CD14-positive monocyte (primary cell): ENCODE measurements around the gene SLC8A2. TPM values are rescaled to one million over a fixed set of nuclear protein-coding genes. Genes with fewer than 3 reads are reported as not detected.
"Not testable (repeated sequence)": the region's sequence is repeated elsewhere in the genome, so short reads cannot be mapped to it uniquely, and the experiment has no call there.

Experiments used
- DNase-seq, 3 donors: peaks; one replicate each; pipeline ENCODE4 v3.0.0-alpha.2; 2011 to 2022
- H2AFZ ChIP-seq: 2 replicates; pipeline ENCODE4 v1.6.0; 2012; ENCODE audit warnings: mild to moderate bottlenecking, low read depth, low read length, inconsistent platforms; ENCODE audit not compliant: insufficient read depth, poor library complexity, severe bottlenecking
- H3K27ac ChIP-seq, 2 donors: 1 replicate in 1 of 2; 2 replicates in 1 of 2; pipeline ENCODE4 v1.5.1; 2012 to 2013; ENCODE audit warnings: low read length in 2 of 2, control low read depth in 1 of 2, inconsistent platforms in 1 of 2, low read depth in 1 of 2, mild to moderate bottlenecking in 1 of 2
- H3K27me3 ChIP-seq, 2 donors: one replicate each; pipeline versions ENCODE4 v1.6.0 to v1.6.1; 2011 to 2013; ENCODE audit warnings: low read length in 2 of 2; ENCODE audit not compliant: control insufficient read depth in 2 of 2, insufficient read depth in 2 of 2
- H3K36me3 ChIP-seq, 2 donors: replicated peaks in 1 of 2; 1 replicate in 1 of 2; 2 replicates in 1 of 2; pipeline versions ENCODE4 v1.5.1 to v1.6.1; 2012 to 2013; ENCODE audit warnings: low read length in 2 of 2, control low read depth in 1 of 2, inconsistent platforms in 1 of 2, mild to moderate bottlenecking in 1 of 2; ENCODE audit not compliant: insufficient read depth in 2 of 2, control insufficient read depth in 1 of 2
- H3K4me1 ChIP-seq, 2 donors: 1 replicate in 1 of 2; 2 replicates in 1 of 2; pipeline versions ENCODE4 v1.5.1 to v1.6.1; 2012 to 2013; ENCODE audit warnings: low read length in 2 of 2, control low read depth in 1 of 2, inconsistent platforms in 1 of 2, mild to moderate bottlenecking in 1 of 2, moderate library complexity in 1 of 2; ENCODE audit not compliant: insufficient read depth in 2 of 2, control insufficient read depth in 1 of 2
- H3K4me2 ChIP-seq: replicated peaks from 2 replicates; pipeline ENCODE3; 2012; ENCODE audit warnings: low read length, moderate library complexity, mild to moderate bottlenecking; ENCODE audit not compliant: poor library complexity, severe bottlenecking; ENCODE audit errors: extremely low read depth
- H3K4me3 ChIP-seq, 3 experiments: fragments of 200-600 bp in 1 of 3; sonication (generic) in 1 of 3; replicated peaks in 1 of 3; 1 replicate in 2 of 3; 2 replicates in 1 of 3; pipeline ENCODE4 v1.5.1; 2011 to 2013; ENCODE audit warnings: low read length in 3 of 3, mild to moderate bottlenecking in 3 of 3, control low read depth in 2 of 3, low read depth in 2 of 3, inconsistent platforms in 1 of 3, moderate library complexity in 1 of 3
- H3K79me2 ChIP-seq: 2 replicates; pipeline ENCODE4 v1.6.0; 2012; ENCODE audit warnings: mild to moderate bottlenecking, control low read depth, inconsistent platforms, low read length, moderate library complexity; ENCODE audit not compliant: insufficient read depth
- H3K9ac ChIP-seq: 2 replicates; pipeline ENCODE4 v1.6.0; 2017; ENCODE audit warnings: low read length, mild to moderate bottlenecking; ENCODE audit not compliant: insufficient read depth, poor library complexity, severe bottlenecking
- H3K9me3 ChIP-seq, 2 donors: replicated peaks in 1 of 2; 1 replicate in 1 of 2; 2 replicates in 1 of 2; pipeline versions ENCODE4 v1.5.1 to v1.6.1; 2012 to 2013; ENCODE audit warnings: low read length in 2 of 2, control low read depth in 1 of 2; ENCODE audit not compliant: control insufficient read depth in 1 of 2, insufficient read depth in 1 of 2
- H4K20me1 ChIP-seq: 2 replicates; pipeline ENCODE4 v1.6.0; 2012; ENCODE audit warnings: mild to moderate bottlenecking, low read length, control low read depth, moderate library complexity; ENCODE audit not compliant: insufficient read depth
- H3K27ac Mint-ChIP-seq, 7 donors: one replicate each; pipeline ENCODE4 v1.8.0; 2020; ENCODE audit warnings: mild to moderate bottlenecking in 7 of 7, mixed read lengths in 7 of 7, moderate library complexity in 6 of 7, inconsistent platforms in 2 of 7
- H3K27me3 Mint-ChIP-seq, 3 donors: one replicate each; pipeline ENCODE4 v1.8.0; 2021 to 2022; ENCODE audit warnings: low read depth in 3 of 3, mild to moderate bottlenecking in 3 of 3, mixed read lengths in 3 of 3, moderate library complexity in 3 of 3, inconsistent platforms in 1 of 3
- H3K36me3 Mint-ChIP-seq, 2 donors: one replicate each; pipeline ENCODE4 v1.8.0; 2020; ENCODE audit warnings: mixed read lengths in 2 of 2, inconsistent platforms in 1 of 2, mild to moderate bottlenecking in 1 of 2
- H3K4me1 Mint-ChIP-seq: one replicate; pipeline ENCODE4 v1.8.0; 2020; ENCODE audit warnings: mild to moderate bottlenecking, mixed read lengths
- H3K4me3 Mint-ChIP-seq, 2 donors: one replicate each; pipeline ENCODE4 v1.8.0; 2020; ENCODE audit warnings: mild to moderate bottlenecking in 2 of 2, mixed read lengths in 2 of 2, moderate library complexity in 1 of 2
- H3K9me3 Mint-ChIP-seq, 7 donors: one replicate each; pipeline ENCODE4 v1.8.0; 2020 to 2022; ENCODE audit warnings: mixed read lengths in 7 of 7, mild to moderate bottlenecking in 6 of 7, moderate library complexity in 6 of 7, inconsistent platforms in 2 of 7
- WGBS: methylation state at CpG from one replicate; pipeline ENCODE4 v1.1.5; 2013; ENCODE audit warnings: missing lambda C conversion rate; ENCODE audit not compliant: insufficient coverage; 5-methylcytosine and 5-hydroxymethylcytosine counted together
- intact Hi-C, 2 donors: fragments of 100-400 bp; cut with micrococcal nuclease; formaldehyde crosslinking; loops; one replicate each; pipeline versions ENCODE4 v1.15.0 to v1.15.1; 2023
- polyA plus RNA-seq, 3 donors: library from polyadenylated mRNA; depleted of rRNA in 1 of 3; unstranded in 2 of 3; stranded (reverse) in 1 of 3; fragments of 300-500 nt in 2 of 3; fragments of >200 nt in 1 of 3; fragmentation: Illumina TruSeq in 2 of 3; gene quantifications; 1 replicate in 2 of 3; 2 replicates in 1 of 3; pipeline ENCODE4 v1.2.3, GENCODE V29; 2012 to 2021
- TF ChIP-seq, protein P1 (sequence below): fragments of 200-600 bp; IDR thresholded peaks from one replicate; pipeline ENCODE4 v1.8.0; 2022; ENCODE audit warnings: antibody characterized with exemption, mild to moderate bottlenecking

Gene SLC8A2
- polyA plus RNA-seq, 3 donors = not detected

DNA sequence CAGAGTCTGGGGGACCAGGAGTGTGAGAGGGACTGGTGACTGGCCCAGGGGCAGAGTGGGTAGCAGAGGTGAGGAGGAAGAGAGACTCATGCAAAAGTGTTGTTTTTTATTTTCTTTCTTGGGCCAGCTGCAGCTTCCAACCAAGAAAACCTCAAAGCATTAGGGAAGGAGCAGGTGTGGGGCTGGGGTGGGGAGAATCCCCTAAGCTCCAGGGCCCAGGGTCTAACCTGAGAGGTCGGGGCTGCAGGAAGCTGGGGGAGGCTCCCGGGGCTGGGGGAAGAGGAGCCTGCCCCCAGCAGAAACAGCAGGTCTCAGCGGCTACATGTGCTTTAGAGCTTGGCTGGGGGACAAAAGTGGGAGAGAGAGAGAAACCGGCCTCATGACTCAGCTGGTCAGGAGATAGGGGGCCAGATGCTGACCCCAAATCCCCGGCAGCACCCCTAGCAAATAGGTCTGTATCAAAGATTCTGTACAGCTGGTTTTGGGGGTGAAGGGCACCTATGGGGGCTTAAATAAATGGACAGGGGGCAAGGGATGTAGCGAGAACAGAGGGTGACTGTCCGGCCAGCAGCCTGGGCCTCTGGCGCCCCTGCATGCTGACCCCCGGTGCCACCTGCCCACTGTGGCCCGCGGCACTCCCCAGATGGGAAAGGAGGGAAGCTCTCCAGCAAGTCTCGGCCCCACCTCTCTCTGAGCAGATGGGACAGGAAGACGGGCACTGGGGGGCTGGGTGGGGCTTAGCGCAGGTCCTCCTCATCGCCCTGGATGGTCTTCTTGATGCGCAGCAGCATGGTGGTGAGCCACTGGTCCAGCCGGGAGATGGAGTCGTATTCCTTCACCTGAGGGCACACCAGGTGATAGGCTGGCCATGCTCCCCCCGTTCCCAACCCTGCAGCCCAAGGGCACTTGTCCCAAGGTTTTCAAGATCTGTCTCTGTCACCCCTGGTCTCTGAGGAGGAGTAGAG lies 16.1 kb upstream of the SLC8A2 start:
- H3K79me2 ChIP-seq = no peaks in the 10 kb centered on the region
- H3K4me1 Mint-ChIP-seq = peaks cover 26% of the 10 kb centered on the region
- intact Hi-C loops = no loop called here
- H2AFZ ChIP-seq = no peak overlapping the region
- H3K27me3 Mint-ChIP-seq = peaks cover 0 to 5% (median 3%) of the 10 kb centered on the region in 3 donors
- no peak overlapping the region for H3K4me2 ChIP-seq
- peaks cover 0 to 2% (median 0%) of the 10 kb centered on the region in 7 donors for H3K9me3 Mint-ChIP-seq
- no peak overlapping the region for H3K4me3 Mint-ChIP-seq
- H3K36me3 ChIP-seq = peaks cover 44 to 49% of the 10 kb centered on the region in 2 donors
- H3K27ac ChIP-seq = no peak overlapping the region
- H3K9me3 ChIP-seq = no peaks in the 10 kb centered on the region
- DNase-seq = no peak
- no peak overlapping the region for H3K4me3 ChIP-seq
- H3K27ac Mint-ChIP-seq = peak overlapping the region in 2 of 7 donors; percentile 63 to 70
- H3K9ac ChIP-seq = no peak overlapping the region
- H3K27me3 ChIP-seq = no peaks in the 10 kb centered on the region
- TF ChIP-seq, protein P1, sequence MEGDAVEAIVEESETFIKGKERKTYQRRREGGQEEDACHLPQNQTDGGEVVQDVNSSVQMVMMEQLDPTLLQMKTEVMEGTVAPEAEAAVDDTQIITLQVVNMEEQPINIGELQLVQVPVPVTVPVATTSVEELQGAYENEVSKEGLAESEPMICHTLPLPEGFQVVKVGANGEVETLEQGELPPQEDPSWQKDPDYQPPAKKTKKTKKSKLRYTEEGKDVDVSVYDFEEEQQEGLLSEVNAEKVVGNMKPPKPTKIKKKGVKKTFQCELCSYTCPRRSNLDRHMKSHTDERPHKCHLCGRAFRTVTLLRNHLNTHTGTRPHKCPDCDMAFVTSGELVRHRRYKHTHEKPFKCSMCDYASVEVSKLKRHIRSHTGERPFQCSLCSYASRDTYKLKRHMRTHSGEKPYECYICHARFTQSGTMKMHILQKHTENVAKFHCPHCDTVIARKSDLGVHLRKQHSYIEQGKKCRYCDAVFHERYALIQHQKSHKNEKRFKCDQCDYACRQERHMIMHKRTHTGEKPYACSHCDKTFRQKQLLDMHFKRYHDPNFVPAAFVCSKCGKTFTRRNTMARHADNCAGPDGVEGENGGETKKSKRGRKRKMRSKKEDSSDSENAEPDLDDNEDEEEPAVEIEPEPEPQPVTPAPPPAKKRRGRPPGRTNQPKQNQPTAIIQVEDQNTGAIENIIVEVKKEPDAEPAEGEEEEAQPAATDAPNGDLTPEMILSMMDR = no peak
- 42% methylated on average over 12 of the region's 19 CpGs for whole genome bisulfite sequencing
- H3K36me3 Mint-ChIP-seq = peaks cover 48 to 55% of the 10 kb centered on the region in 2 donors
- peaks cover 14 to 20% of the 10 kb centered on the region in 2 donors for H3K4me1 ChIP-seq
- H4K20me1 ChIP-seq = peaks cover 13% of the 10 kb centered on the region

GRCh38 chr19:47486900-47487299 lies 15.2 kb upstream of the SLC8A2 start:
- Histone ChIP-seq H3K4me3 (no peak overlapping the region), H3K4me2 (no peak overlapping the region), H3K9ac (no peak overlapping the region), H3K27ac (no peak overlapping the region), H3K9me3 (no peaks in the 10 kb centered on the region), H2AFZ (no peak overlapping the region), H3K36me3 (peaks cover 35 to 40% of the 10 kb centered on the region in 2 donors), H3K79me2 (no peaks in the 10 kb centered on the region), H3K4me1 (peaks cover 14 to 20% of the 10 kb centered on the region in 2 donors), H4K20me1 (peaks cover 8% of the 10 kb centered on the region), H3K27me3 (no peaks in the 10 kb centered on the region)
- peaks cover 0 to 2% (median 0%) of the 10 kb centered on the region in 7 donors for H3K9me3 Mint-ChIP-seq
- H3K4me3 Mint-ChIP-seq = no peak overlapping the region
- H3K4me1 Mint-ChIP-seq = peaks cover 26% of the 10 kb centered on the region
- intact Hi-C loops = no loop called here
- WGBS = 7% methylated on average over 5 of the region's 9 CpGs
- peaks cover 44 to 47% of the 10 kb centered on the region in 2 donors for H3K36me3 Mint-ChIP-seq
- TF ChIP-seq, protein P1 = no peak
- no peak for DNase-seq
- no peak overlapping the region for H3K27ac Mint-ChIP-seq
- peaks cover 0 to 5% (median 3%) of the 10 kb centered on the region in 3 donors for H3K27me3 Mint-ChIP-seq

DNA sequence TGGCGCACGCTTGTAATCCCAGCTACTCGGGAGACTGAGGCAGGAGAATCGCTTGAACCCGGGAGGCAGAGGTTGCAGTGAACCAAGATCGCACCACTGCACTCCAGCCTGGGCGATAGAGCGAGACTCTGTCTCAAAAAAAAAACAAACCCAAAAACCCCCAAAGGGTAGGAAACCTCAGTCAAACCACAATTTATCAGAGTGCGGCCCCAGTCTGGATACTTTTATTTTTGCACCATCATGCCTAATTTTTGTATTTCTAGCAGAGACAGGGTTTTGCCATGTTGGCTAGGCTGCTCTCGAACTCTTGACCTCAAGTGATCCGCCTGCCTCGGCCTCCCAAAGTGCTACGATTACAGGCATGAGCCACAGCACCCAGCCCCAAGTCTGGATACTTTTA lies 14.5 kb upstream of the SLC8A2 start:
- WGBS = 69% methylated on average over 10 of the region's 13 CpGs
- H3K27me3 ChIP-seq, H3K27ac ChIP-seq, H3K4me2 ChIP-seq, DNase-seq, H3K4me3 ChIP-seq, H3K27me3 Mint-ChIP-seq, intact Hi-C loops, H4K20me1 ChIP-seq, H3K79me2 ChIP-seq, H3K9me3 Mint-ChIP-seq, H3K9me3 ChIP-seq, H2AFZ ChIP-seq, H3K9ac ChIP-seq, H3K4me3 Mint-ChIP-seq: not testable (repeated sequence)
- H3K36me3 ChIP-seq = peaks cover 29 to 33% of the 10 kb centered on the region in 2 donors
- Mint-ChIP-seq H3K27ac (peak overlapping the region in 2 of 7 donors; percentile 6 to 14), H3K36me3 (peaks cover 37 to 40% of the 10 kb centered on the region in 2 donors), H3K4me1 (peaks cover 26% of the 10 kb centered on the region)
- peaks cover 14 to 20% of the 10 kb centered on the region in 2 donors for H3K4me1 ChIP-seq
